Stimulated activated CD4-positive, alpha-beta T cell treated with anti-CD3 and anti-CD28 coated beads, TNF-alpha, amount 100 ng/mL, for 48 hours (primary cell): ENCODE data around the gene CHSY3.

Experiments used
- DNase-seq, 3 donors: peaks; one replicate each; pipeline ENCODE4 v3.0.0-alpha.2; 2020; ENCODE audit warnings: low read depth in 3 of 3

Gene CHSY3

GRCh38 chr5:129945774-129946270, 41.6 kb downstream of the CHSY3 start:
- DNase-seq, result no peak

GRCh38 chr5:129951039-129951438, 46.8 kb downstream of the CHSY3 start:
- DNase-seq, result no peak

- no peak for DNase-seq
Observed at GRCh38 chr5:129958581-129958980, 54.3 kb downstream of the CHSY3 start.

- DNase-seq, result no peak
Observed at GRCh38 chr5:129960831-129961230, 56.6 kb downstream of the CHSY3 start.

- DNase-seq, result no peak
Observed at GRCh38 chr5:129962506-129962905, 58.2 kb downstream of the CHSY3 start.

GRCh38 chr5:129963359-129963758, 59.1 kb downstream of the CHSY3 start:
- no peak for DNase-seq

- DNase-seq, result no peak
Observed at GRCh38 chr5:129966071-129966470, 61.8 kb downstream of the CHSY3 start.

GRCh38 chr5:129971714-129972113, 67.4 kb downstream of the CHSY3 start:
- DNase-seq, result no peak

- no peak for DNase-seq
Observed at GRCh38 chr5:129972465-129973141, 68.3 kb downstream of the CHSY3 start.

GRCh38 chr5:129973716-129974426, 69.6 kb downstream of the CHSY3 start:
- no peak for DNase-seq

GRCh38 chr5:129977810-129978209, 73.5 kb downstream of the CHSY3 start:
- no peak for DNase-seq

GRCh38 chr5:129978270-129978669, 74.0 kb downstream of the CHSY3 start:
- DNase-seq, result no peak

GRCh38 chr5:129988453-129988852, 84.2 kb downstream of the CHSY3 start:
- DNase-seq, result no peak

- no peak for DNase-seq
Observed at GRCh38 chr5:129991780-129992179, 87.5 kb downstream of the CHSY3 start.

GRCh38 chr5:129996896-129997295, 92.6 kb downstream of the CHSY3 start:
- DNase-seq, result no peak

- DNase-seq, result no peak
Observed at GRCh38 chr5:130000460-130000859, 96.2 kb downstream of the CHSY3 start.

- DNase-seq, result no peak
Observed at GRCh38 chr5:130002183-130002582, 97.9 kb downstream of the CHSY3 start.

GRCh38 chr5:130002876-130003275, 98.6 kb downstream of the CHSY3 start:
- no peak for DNase-seq

GRCh38 chr5:130011986-130012385, 107.7 kb downstream of the CHSY3 start:
- no peak for DNase-seq

- DNase-seq, result no peak
Observed at GRCh38 chr5:130017173-130017572, 112.9 kb downstream of the CHSY3 start.

- DNase-seq, result no peak
Observed at GRCh38 chr5:130018641-130019040, 114.4 kb downstream of the CHSY3 start.

GRCh38 chr5:130021000-130021399, 116.7 kb downstream of the CHSY3 start:
- no peak for DNase-seq

GRCh38 chr5:130021876-130022275, 117.6 kb downstream of the CHSY3 start:
- DNase-seq, result no peak
